ENCODE results near the gene IL25. TPM values are rescaled to one million over a fixed set of nuclear protein-coding genes. Genes with fewer than 3 reads are reported as not detected.

IL25 gene
- polyA plus RNA-seq, 1 donor (not counting 4 experiments of a cell fraction or from before 2014, with no cell fraction given): not detected

GRCh38 chr14:23413681-23414080, 41.1 kb downstream of the IL25 start:
- Histone ChIP-seq H3K27me3 (ENCODE audit: control insufficient read depth, extremely low read depth, insufficient read depth, low read length) (no peaks in the 10 kb centered on the region), H3K9ac (ENCODE audit: control insufficient read depth, extremely low read depth, insufficient read depth, low read length) (no peak overlapping the region), H2AFZ (ENCODE audit: control insufficient read depth, low read length) (no peak overlapping the region), H3K4me3 (ENCODE audit: control insufficient read depth in 2 of 3, extremely low read depth in 1 of 3, insufficient read depth in 2 of 3, low read depth in 1 of 3, low read length in 3 of 3) (no peak overlapping the region), H3K9me1 (ENCODE audit: control insufficient read depth, extremely low read depth, insufficient read depth, low read length) (no peaks in the 10 kb centered on the region), H3K9me3 (ENCODE audit: control insufficient read depth, low read depth, low read length) (no peaks in the 10 kb centered on the region), H3K4me1 (ENCODE audit: control insufficient read depth, extremely low read depth, insufficient read depth, low read length) (no peaks in the 10 kb centered on the region), H3K4me2 (ENCODE audit: control insufficient read depth, extremely low read depth, insufficient read depth, low read depth, low read length) (no peak overlapping the region), H4K20me1 (ENCODE audit: control insufficient read depth, extremely low read depth, insufficient read depth, low read length) (no peaks in the 10 kb centered on the region), H3K27ac (ENCODE audit: control insufficient read depth, insufficient read depth, low read length) (no peak overlapping the region), H3K79me2 (ENCODE audit: control insufficient read depth, insufficient read depth, low read length) (no peaks in the 10 kb centered on the region), H3K36me3 (ENCODE audit: control insufficient read depth in 2 of 2, extremely low read depth in 1 of 2, insufficient read depth in 2 of 2, low read length in 2 of 2) (no peaks in the 10 kb centered on the region)
- dilution Hi-C loops (cut with MboI; ENCODE audit: extremely low pct_ligation_motif_present, low sequenced_read_pairs): no loop called here
- FAIRE-seq (no peak), DNase-seq (ENCODE audit: low read depth, low spot score) (no peak)
- no peak for TF ChIP-seq EZH2 (IDR thresholded peaks at IDR 0.05; ENCODE audit: low read length)
- no peak for TF ChIP-seq CTCF (optimal IDR thresholded peaks at IDR 0.05 in 1 of 3, IDR thresholded peaks at IDR 0.05 in 1 of 3, conservative IDR thresholded peaks at IDR 0.05 in 1 of 3; ENCODE audit: extremely low read depth in 1 of 3, insufficient read depth in 2 of 3, low read length in 3 of 3)

DNA sequence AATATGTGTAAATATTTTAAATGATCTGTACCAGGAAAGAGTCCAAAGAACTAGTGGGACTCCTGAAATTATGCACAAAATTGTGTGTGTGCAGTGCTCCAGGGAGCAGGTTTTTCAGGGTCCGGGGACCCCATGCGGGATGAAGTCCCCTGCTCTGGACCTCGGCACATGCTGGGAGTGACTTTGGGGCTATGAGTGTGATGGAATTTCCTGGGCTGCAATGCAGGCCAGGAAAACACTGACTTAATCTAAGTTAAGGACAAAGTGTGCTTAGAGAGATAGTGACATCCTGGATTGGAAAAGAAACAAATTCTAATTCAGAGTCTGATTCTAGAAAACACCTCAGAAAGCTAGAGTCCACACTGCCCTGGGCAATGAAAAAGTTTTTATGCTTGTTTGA, 41.6 kb downstream of the IL25 start:
- Histone ChIP-seq H3K27me3 (ENCODE audit: control insufficient read depth, extremely low read depth, insufficient read depth, low read length) (no peaks in the 10 kb centered on the region), H3K9ac (ENCODE audit: control insufficient read depth, extremely low read depth, insufficient read depth, low read length) (no peak overlapping the region), H3K4me3 (ENCODE audit: control insufficient read depth in 2 of 3, extremely low read depth in 1 of 3, insufficient read depth in 2 of 3, low read depth in 1 of 3, low read length in 3 of 3) (no peak overlapping the region), H3K27ac (ENCODE audit: control insufficient read depth, insufficient read depth, low read length) (no peak overlapping the region), H3K4me1 (ENCODE audit: control insufficient read depth, extremely low read depth, insufficient read depth, low read length) (no peaks in the 10 kb centered on the region), H2AFZ (ENCODE audit: control insufficient read depth, low read length) (no peak overlapping the region), H3K79me2 (ENCODE audit: control insufficient read depth, insufficient read depth, low read length) (no peaks in the 10 kb centered on the region), H3K36me3 (ENCODE audit: control insufficient read depth in 2 of 2, extremely low read depth in 1 of 2, insufficient read depth in 2 of 2, low read length in 2 of 2) (no peaks in the 10 kb centered on the region), H3K9me1 (ENCODE audit: control insufficient read depth, extremely low read depth, insufficient read depth, low read length) (no peaks in the 10 kb centered on the region), H4K20me1 (ENCODE audit: control insufficient read depth, extremely low read depth, insufficient read depth, low read length) (no peaks in the 10 kb centered on the region), H3K9me3 (ENCODE audit: control insufficient read depth, low read depth, low read length) (no peaks in the 10 kb centered on the region), H3K4me2 (ENCODE audit: control insufficient read depth, extremely low read depth, insufficient read depth, low read depth, low read length) (no peak overlapping the region)
- no peak for TF ChIP-seq CTCF (optimal IDR thresholded peaks at IDR 0.05 in 1 of 3, IDR thresholded peaks at IDR 0.05 in 1 of 3, conservative IDR thresholded peaks at IDR 0.05 in 1 of 3; ENCODE audit: extremely low read depth in 1 of 3, insufficient read depth in 2 of 3, low read length in 3 of 3)
- no peak for TF ChIP-seq EZH2 (IDR thresholded peaks at IDR 0.05; ENCODE audit: low read length)
- dilution Hi-C loops (cut with MboI; ENCODE audit: extremely low pct_ligation_motif_present, low sequenced_read_pairs): no loop called here
- DNase-seq (ENCODE audit: low read depth, low spot score) (no peak), FAIRE-seq (no peak)
